HS-27A (cell line): ENCODE results near the gene IRAK2.
A peak's percentile ranks its signal among the peaks of the same experiment; 100 is the strongest.
"Not testable (repeated sequence)": the region's sequence is repeated elsewhere in the genome, so short reads cannot be mapped to it uniquely, and the experiment has no call there.

Source experiments
- DNase-seq: peaks from one replicate; pipeline ENCODE4 v3.0.0-alpha.2; 2012; ENCODE audit warnings: low read depth, missing footprints

IRAK2 gene

GRCh38 chr3:10160925-10161324 is 3.8 kb upstream of the IRAK2 start:
- DNase-seq, result no peak

DNA sequence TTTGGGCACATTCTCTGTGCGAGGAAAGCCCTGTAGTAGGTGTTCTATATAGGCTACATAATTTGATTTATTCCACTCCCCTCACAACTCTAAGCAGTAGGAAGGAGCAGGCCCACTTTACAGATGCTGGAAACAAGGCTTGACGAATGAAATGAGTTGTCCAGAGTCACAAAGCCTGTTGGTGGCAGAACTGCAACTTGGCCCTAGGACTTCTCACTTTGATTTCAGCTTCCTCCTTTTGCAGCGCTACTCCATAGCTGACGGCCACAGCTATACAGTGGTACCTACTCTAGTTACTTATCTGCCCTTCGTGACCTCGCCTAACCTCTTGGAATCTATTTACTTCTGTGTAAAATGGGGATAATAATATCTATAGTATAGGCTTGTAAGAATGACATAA is 2.5 kb upstream of the IRAK2 start:
- DNase-seq, result no peak

DNA sequence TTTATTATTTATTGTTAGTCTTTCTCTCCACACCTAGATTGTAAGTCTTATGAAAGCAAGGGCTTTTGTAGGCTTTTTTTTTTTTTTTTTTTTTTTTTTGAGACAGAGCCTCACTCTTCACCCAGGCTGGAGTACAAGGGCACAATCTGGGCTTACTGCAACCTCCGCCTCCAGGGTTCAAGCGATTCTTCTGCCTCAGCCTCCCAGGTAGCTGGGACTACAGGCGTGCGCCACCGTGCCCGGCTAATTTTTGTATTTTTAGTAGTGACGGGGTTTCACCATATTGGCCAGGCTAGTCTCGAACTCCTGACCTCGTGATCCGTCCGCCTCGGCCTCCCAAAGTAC is 546 bp upstream of the IRAK2 start:
- DNase-seq, result not testable (repeated sequence)

DNA sequence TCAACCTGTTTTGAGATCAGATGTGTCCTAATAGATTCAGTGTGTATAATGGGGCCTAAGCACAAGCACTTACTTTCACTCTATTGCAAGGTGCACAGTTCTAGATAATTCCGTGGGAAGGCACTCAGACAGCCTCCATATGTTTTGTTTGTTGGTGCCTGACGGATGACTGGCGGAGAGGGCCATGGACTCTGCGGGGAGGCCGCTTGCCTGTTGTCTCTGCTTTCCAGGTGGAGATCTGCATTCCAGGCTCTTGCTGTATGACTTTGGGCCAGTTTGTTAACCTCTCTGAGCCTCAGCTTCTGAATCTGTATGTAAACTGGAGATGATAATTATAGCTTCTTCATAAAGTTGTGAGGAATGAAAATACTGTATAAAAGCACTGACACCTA is 1.5 kb downstream of the IRAK2 start:
- no peak for DNase-seq

- DNase-seq, result no peak
Measured at GRCh38 chr3:10169000-10169496, 4.3 kb downstream of the IRAK2 start.

DNA sequence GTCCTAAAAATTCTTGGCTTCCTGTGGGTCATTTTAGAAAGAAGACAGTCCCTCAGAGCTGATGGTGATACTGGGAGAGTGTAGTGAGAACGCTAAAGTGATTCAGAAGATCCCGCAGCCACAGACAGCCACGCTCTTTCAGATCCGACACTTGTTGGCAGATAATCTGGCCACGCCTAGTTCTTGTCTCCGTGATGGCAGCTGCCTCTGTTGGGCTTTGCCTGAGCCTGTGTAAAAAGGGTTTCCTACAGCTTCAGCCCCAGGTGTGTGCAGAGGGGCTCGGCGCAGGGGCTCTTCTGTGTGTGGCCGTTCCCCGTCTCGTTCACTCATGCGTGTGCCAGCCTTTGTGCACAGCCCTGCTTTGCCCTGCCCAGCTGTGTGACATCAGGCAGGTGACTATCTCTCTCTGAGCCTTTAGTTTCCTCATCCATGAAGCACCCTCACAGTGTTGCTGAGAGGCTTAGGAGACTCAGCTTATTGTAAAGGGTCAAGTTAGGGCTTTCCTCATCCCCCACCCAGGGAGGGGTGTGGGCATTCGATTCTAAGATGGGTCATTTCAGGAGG is 6.3 kb downstream of the IRAK2 start:
- no peak for DNase-seq

- no peak for DNase-seq
Measured at GRCh38 chr3:10173095-10173925, 8.6 kb downstream of the IRAK2 start.

DNA sequence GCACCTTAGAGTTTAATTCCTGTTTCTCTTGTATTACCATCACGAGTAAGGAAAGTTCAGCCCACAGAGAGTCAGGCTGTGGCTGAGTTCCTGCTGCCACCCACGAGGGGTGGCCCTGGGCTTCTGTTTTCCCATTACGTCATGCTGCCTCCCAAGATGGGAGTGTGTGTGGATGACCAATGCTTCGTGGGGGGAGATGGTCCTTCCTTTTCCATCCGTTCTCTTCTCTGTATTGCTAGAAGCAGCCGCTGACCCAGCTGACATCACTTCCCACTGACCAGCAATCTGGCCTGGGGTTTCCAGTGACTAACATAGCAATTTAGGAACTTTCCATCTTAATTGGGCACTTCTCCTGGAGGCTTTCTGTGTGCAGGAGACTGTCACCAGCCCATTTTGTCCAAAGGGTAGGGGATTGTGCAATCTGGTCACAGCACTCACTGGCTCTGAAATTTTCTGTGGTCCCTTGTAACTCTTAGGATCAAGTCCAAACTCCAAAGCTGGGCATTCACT is 9.3 kb downstream of the IRAK2 start:
- peak; percentile 69 for DNase-seq

- not testable (repeated sequence) for DNase-seq
Measured at GRCh38 chr3:10175334-10175733, 10.6 kb downstream of the IRAK2 start.

DNA sequence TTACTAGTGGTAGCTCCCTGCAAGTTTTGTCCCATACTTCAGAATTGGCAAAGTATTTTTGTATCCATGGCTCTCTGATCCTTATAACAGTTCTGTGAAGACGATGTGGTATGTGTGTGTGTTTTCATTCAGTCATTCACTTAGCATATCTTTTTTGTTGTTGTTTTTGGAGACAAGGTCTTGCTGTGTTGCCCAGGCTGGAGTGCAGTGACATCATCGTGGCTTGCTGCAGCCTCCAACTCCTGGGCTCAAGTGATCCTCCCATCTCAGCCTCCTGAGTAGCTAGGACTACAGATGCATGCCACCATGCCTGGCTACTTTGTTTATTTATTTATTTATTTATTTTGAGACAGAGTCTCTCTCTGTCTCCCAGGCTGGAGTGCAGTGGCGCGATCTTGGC is 11.4 kb downstream of the IRAK2 start:
- DNase-seq, result not testable (repeated sequence)

- DNase-seq, result no peak
Measured at GRCh38 chr3:10177737-10178136, 13.0 kb downstream of the IRAK2 start.

DNA sequence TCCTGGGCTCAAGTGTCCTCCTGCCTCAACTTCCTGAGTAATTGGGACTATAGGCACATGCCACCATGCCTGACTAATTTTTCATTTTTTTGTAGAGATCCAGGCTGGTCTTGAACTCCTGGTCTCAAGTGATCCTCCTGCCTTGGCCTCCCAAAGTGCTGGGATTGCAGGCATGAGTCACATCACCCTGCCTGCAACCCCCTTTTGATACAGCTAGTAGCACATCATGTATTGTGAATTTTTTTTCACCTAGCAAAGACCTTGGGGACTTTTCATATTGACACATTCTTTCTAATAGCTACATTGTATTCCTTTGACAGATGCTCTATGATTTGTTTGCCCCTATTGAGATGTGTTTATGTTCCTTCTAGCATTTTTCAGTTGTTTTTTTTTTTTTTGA is 14.2 kb downstream of the IRAK2 start:
- no peak for DNase-seq

DNA sequence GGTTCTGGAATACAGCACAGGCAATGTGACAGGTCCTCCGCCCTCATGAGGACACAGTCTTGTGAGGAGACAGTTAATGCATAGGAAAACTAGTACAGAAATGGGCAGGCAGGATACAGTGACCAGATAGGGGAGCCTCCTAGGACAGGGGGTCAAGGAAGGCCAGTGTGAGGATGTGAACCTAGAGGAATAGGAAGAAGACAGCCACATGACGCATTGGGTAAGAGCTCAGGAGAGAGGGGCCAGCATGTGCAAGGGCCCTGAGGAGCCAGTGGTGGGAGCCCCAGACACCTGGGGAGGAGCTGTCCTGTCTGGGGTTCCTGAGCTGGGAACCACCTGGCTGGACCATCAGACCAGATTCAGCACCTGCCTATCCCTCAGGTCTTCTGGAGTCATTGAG is 15.6 kb downstream of the IRAK2 start:
- DNase-seq, result no peak

- no peak for DNase-seq
Measured at GRCh38 chr3:10180738-10181295, 16.1 kb downstream of the IRAK2 start.

- no peak for DNase-seq
Measured at GRCh38 chr3:10182950-10183349, 18.2 kb downstream of the IRAK2 start.

GRCh38 chr3:10184250-10184649 is 19.5 kb downstream of the IRAK2 start:
- DNase-seq, result no peak

DNA sequence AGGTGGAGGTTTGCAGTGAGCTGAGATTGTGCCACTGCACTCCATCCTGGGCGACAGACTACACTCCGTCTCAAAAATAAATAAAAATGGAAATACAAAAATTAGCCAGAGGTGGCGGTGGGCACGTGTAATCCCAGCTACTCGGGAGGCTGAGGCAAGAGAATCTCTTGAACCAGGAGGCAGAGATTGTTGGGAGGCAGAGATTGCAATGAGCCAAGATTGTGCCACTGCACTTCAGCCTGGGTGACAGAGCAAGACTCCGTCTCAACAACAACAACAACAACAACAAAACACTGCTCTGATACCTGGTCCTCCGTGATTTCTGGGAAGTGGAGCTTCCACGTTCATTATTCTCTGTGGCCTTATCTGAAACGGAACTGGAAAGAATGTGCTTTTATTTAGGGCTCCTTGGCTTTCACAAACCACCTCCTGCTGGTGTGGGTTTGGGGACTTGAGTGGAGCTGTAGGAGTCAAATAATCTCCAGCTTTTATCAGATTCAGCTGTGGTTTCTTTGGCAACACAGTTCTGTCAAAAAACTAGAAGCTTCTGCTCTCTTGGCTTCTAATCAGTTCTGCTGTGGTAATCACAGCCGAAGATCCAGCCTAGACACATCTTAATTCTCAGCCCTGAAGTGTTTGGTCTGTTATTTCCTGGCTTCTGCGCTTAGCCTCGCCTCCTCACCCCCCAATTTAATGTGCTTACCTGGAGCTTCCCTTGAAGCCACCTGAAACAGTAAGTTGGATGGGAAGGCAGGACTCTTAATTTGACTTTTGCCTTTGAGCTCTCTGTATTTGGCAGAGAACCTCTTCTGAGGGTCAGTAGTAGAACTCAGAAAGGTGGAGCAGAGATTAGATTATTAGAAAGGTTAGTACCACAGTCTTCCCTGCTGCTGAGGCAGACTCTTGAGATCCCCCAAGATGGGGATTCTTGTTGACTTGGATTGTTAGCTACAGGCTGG is 21.4 kb downstream of the IRAK2 start:
- DNase-seq, result no peak

DNA sequence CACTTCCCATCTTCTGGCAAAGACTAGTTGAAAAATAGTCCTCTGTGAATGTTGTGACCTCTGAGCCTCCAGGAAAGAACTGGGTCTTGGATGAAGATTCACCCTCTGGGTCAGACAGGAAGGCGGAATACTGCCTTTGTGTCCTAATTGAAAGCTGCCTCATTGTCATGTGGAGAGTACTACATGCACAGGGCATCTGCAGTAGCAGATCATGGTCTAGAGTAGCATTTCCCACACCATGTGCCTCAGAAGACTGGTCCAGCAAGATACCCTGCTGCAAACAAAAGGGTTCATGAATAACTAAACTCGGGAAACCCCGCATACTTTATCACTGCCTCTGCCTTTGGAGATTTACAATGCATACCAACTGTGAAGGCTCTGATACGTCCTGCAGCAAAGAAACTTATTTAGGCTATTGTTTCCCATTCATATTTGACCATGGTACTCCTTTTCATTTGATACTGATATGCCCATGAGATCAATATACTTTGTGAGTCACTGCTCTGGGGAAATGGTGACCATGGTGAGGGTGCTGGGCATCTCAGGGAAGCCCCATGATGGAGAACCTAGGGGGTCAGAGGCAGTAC is 22.7 kb downstream of the IRAK2 start:
- no peak for DNase-seq

DNA sequence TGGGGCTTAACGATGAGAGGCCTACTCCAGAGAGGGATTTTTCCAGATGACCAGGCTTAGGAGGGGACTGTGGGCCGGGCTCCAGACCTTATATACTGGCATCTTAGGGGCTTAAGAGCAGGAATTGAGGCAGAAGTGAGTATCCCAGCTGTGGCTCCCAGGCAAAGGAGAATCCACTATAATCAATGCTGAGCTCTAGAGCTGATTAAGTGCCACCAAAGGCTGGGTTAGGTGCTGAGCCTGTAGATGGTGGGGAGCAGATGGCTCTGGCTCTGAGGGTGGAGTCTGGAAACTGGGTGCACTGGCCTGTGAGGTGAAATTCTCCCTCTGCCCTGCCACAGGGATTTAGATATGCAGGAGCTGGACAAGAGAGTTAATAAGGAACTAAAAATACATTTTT is 23.2 kb downstream of the IRAK2 start:
- no peak for DNase-seq

DNA sequence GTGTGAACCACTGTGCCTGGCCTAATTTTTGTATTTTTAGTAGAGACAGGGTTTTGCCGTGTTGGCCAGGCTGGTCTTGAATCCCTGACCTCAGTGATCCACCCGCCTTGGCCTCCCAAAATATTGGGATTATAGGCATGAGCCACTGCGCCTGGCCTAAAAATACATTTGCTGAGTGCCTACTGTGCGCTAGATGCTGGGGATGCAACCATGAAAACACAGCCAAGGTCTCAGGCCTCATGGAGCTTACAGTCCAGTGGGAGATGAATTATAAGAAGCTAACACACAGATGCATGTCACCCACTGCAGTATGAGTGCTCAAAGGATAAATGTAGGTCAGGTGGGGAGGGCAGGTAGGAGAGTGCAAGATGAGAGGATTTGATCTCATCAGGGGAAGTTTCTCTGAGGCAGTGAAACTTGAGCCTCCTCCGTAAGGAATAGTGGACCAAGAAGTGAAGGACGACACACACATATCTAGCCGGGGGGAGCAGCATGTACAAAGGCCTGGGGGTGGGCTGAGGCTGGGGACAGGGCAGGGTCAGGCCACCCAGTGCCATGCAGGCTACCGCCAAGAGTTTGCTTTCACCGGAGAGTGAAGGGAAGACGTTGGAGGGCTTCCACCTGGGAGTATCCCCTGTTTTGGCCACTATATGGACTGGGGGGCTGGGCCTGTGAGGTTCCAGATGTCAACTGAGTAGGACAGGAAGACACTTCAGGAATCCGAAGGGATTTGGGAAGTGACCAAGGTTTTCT is 24.3 kb downstream of the IRAK2 start:
- DNase-seq, result no peak
